GM12801 (cell line): ENCODE data around the gene MINAR2.

Experiments used
- TF ChIP-seq, protein P1 (sequence below): IDR thresholded peaks from one replicate; pipeline ENCODE4 v1.5.1; 2011; ENCODE audit warnings: control low read depth; ENCODE audit not compliant: insufficient read length; ENCODE audit errors: extremely low read depth

Gene MINAR2

DNA sequence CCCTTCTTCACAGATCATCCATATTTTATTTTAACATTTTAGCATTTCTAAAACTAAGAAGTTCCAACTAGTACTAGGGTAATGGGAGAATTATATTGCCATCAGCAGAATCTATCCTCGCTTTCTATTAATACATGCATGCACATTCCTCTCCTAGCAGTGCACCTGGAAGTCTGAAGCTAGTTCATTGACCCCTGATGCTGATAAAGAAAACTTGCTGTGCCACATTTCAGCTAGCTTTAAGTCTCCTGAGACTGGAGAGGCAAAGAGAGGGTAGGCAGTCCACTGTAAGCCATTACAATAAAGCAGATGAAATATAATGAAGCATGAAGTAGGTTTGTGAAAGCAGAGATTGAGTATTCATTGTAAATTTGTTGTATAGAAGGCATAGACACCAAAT, 15.8 kb downstream of the MINAR2 start:
- TF ChIP-seq, protein P1, sequence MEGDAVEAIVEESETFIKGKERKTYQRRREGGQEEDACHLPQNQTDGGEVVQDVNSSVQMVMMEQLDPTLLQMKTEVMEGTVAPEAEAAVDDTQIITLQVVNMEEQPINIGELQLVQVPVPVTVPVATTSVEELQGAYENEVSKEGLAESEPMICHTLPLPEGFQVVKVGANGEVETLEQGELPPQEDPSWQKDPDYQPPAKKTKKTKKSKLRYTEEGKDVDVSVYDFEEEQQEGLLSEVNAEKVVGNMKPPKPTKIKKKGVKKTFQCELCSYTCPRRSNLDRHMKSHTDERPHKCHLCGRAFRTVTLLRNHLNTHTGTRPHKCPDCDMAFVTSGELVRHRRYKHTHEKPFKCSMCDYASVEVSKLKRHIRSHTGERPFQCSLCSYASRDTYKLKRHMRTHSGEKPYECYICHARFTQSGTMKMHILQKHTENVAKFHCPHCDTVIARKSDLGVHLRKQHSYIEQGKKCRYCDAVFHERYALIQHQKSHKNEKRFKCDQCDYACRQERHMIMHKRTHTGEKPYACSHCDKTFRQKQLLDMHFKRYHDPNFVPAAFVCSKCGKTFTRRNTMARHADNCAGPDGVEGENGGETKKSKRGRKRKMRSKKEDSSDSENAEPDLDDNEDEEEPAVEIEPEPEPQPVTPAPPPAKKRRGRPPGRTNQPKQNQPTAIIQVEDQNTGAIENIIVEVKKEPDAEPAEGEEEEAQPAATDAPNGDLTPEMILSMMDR = no peak

- TF ChIP-seq, protein P1 = no peak
Measured at GRCh38 chr5:129766798-129767197, 18.9 kb downstream of the MINAR2 start.

DNA sequence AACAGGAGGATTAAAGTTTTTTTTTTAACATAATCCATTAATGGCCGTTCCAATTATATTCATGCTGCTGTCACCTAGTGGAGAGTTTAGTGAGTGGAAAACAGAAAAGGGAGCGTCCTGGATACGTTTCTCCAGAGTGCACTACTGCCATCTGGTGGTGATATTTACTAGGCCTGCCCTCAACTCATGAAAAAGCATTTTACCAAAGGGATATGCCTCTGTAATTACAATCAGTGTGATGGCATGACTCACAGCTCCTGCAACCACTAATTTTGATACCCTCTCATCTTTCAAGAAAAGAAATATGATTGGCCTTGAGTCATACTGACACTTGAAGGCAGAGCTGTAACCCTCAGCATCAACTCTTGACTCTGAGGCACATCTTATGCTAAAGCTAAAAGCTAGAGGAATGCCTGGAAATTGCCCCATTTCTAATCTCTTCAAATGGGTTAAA, 20.1 kb downstream of the MINAR2 start:
- TF ChIP-seq, protein P1 = peak; percentile 17

DNA sequence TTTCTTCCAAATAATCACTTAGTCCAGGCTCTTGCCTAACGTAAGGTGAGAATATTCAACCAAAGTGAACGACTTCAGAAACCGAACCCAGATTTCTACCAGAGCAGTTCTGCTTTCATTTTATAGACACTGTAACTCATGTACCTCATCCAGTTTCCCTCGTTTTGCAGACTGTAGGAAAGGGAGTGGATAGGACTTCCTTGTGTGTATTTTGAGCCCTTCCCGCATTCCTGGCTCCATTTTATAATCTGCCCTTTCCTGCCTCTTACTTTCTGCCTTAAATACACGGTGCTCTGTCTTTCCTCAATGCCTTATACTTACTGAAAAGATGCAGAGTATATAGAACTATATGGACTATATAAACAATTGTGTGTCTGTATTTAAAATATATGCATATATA, 20.8 kb downstream of the MINAR2 start:
- TF ChIP-seq, protein P1 = no peak

GRCh38 chr5:129770024-129770820, 22.3 kb downstream of the MINAR2 start:
- TF ChIP-seq, protein P1 = no peak

GRCh38 chr5:129771058-129771838, 23.4 kb downstream of the MINAR2 start:
- TF ChIP-seq, protein P1 = no peak

DNA sequence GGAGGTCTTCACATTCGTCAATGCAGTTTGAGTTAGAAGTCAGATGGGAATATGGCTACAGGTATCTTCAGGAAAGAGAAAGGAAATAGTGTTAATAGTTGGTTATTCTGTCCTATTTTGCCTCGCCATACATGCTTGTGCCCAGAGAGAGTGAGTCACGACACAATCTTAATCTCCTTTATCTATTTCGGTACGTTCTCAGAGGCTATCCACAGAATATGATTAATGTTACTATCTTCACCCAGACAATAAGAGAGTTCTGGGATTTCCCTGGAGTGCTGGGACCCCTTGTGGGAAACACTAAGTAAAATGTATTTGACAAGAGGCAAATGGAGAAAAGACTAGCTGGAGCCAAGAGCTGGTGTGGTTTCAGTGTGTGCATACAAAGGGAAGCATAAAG, 25.5 kb downstream of the MINAR2 start:
- TF ChIP-seq, protein P1 = no peak
